ENCODE data around the gene TDRD1.
A peak's percentile ranks its signal among the peaks of the same experiment; 100 is the strongest.
"Not testable (repeated sequence)": the region's sequence is repeated elsewhere in the genome, so short reads cannot be mapped to it uniquely, and the experiment has no call there.

Gene TDRD1

GRCh38 chr10:114179148-114179547, at the start of gene TDRD1:
Gene TDRD1, plus strand, starts transcription at chr10:114179353. Its CDS starts 8,479 bp downstream, at chr10:114187832.
- DNase-seq = no peak

GRCh38 chr10:114131094-114131493, 48.1 kb upstream of the TDRD1 start:
- no peak for DNase-seq

DNA sequence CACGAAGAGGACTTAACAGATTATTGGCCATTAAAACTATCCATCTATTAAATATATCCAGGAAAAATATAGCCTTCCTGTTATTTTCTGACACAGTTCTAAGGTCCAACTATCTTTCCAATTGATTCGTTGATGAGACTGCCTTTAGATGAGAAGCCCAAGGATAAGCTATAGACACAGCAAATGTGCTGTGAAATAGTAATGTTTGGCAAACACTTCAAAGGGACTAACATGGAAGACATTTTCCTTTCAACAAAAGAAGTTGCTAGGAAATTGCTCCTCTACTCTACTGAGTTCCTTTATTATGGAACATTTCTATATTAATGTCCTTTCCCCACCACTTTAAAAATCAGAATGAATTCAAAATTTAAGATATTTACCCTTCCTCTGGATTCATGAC, 43.7 kb upstream of the TDRD1 start:
- no peak for DNase-seq

GRCh38 chr10:114138581-114138980, 40.6 kb upstream of the TDRD1 start:
- DNase-seq = no peak

DNA sequence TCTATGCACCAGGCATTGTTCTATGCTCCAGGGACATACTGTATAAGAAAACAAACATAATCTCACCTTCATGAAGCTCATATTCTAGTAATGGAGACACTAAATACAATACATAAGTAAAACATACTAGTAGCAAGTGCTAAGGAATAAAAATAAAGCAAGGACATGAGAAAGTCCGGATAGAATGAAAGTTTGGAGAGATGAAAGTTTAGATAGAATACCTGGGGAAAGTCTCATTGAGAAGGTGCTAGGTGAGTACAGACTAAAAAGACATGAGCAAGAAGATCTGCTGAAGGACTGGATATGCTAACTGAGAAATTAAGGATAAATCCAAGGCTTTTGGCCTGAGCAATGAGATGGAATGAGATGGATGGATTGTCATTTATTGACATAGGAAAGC, 39.1 kb upstream of the TDRD1 start:
- DNase-seq = no peak

GRCh38 chr10:114140827-114141226, 38.3 kb upstream of the TDRD1 start:
- not testable (repeated sequence) for DNase-seq

DNA sequence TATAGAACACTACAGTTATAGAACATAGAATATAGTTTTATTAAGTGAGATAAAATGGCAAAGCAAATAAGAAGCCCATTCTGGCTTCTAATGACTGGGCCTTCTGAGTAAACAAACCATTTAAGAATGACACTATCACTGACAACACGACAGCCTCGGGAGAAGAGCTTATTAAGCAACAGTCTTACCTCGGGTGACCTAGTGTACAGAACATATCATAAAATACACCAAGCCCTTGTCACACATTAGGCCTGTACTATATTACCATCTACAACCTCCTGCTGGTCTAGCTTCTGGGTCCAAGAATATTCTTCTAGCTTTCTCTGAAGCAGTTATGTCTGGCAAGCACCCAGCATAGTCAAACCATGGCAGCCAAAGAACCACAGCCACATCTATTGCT, 37.1 kb upstream of the TDRD1 start:
- DNase-seq = no peak

GRCh38 chr10:114143160-114143559, 36.0 kb upstream of the TDRD1 start:
- DNase-seq = no peak

- DNase-seq = not testable (repeated sequence)
These were observed 29.7 kb upstream of the TDRD1 start for GRCh38 chr10:114149476-114149875.

- DNase-seq = no peak
These were observed 27.7 kb upstream of the TDRD1 start for GRCh38 chr10:114151486-114151885.

GRCh38 chr10:114151892-114152291, 27.3 kb upstream of the TDRD1 start:
- DNase-seq = no peak

- no peak for DNase-seq
These were observed 21.2 kb upstream of the TDRD1 start for GRCh38 chr10:114157912-114158311.

GRCh38 chr10:114163062-114163461, 16.1 kb upstream of the TDRD1 start:
- DNase-seq = no peak

GRCh38 chr10:114166043-114166442, 13.1 kb upstream of the TDRD1 start:
- DNase-seq = no peak

DNA sequence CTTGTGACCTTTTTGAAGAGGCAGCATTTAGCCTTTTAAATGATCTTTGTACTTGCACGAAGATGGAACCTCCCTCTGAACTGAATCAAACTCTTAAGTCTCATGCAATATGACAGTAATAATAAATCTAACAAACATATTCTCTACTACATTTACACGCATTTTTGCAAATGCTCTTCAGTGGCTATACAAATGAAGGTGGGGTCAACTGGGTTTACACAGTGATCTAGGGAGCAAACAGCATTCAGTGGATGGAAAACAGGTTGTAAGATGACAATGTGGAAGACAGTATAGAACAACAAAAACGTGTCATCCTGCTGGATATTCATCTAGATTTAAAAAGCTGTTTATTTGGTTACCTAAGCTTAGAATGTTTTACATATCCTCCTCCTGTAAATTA, 12.7 kb upstream of the TDRD1 start:
- no peak for DNase-seq

DNA sequence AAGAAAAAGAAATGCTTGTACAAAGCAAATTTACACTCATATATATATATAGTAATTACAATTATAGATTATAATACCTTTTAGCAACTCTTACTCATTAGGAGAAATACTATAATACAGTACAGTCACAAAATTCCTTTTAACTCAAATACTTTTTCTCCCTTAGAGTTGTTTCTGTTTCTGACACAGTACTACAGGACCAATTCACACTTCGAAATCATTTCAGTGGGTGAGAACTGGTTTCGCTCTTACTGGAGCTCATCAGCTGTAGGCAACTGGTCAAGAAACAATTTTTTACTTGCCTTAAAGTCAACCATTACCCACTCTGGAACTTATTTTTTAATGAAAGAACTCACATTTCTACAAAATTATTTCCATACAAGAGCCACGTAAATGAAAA, 11.2 kb upstream of the TDRD1 start:
- DNase-seq = no peak

GRCh38 chr10:114168450-114169009, 10.6 kb upstream of the TDRD1 start:
- no peak for DNase-seq

DNA sequence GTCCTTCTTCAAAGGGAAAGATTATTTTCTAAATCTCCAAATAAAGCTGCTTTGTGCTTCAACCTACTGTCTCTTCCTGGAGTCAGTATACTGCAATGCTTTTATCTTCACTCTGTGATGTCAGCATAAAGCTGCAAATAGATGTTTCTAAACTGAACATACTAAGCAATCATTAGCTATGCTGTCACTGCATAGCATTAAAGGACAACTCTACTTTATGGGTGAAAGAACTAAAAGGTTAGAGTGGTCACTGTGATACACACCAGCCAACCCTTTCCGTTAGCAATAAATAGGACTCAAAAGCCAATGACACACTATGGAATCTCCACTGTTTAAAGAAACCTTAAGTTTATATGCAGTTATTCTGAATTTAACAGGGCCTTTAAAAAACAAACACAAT, 6.9 kb upstream of the TDRD1 start:
- DNase-seq = no peak

GRCh38 chr10:114172776-114173602, 6.2 kb upstream of the TDRD1 start:
- no peak for DNase-seq

GRCh38 chr10:114173603-114173920, 5.6 kb upstream of the TDRD1 start:
- no peak for DNase-seq

DNA sequence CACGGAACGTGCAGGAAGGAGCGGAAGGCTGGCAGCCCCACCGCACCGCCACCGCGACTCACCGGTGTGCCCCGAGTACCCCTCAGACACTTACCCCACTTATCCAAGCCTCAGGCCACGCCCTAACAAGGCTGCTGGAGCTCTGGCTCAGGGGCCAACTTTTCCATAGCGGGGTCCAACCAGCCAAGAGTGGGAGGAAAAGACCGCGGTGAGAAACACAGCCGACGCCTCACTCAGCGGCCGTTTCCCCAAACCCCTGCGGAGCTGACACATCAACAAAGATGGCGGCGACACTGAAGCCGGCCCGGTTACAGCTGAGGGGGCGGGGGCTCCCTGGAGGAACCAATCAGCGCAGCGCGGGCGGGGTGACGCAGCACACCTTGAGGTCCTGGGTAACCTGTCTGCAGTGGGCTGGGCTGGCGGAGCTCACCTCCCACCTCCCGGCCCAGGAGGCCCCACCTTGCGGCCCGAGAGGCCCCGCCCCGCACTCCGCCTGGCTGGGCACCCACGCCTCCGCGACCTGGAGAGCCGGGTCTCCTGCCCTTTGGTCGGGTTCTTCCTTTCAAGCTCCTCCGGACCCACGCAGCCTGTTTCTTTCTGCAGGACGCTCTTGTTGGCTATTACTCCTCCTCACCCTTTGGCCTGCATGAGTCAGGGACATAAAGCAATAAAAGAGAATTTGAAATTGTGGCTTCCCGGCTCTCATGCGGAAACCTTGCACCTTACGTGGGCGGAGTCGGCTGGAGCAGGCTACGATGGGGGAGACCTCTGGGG, 5.0 kb upstream of the TDRD1 start, which contains the start of gene CCDC186:
Gene CCDC186, minus strand, starts transcription at position 283 of the 774 bp plus-strand sequence. CDS start 10,935 bp downstream, outside the sequence.
- peak; percentile 99 for DNase-seq

DNA sequence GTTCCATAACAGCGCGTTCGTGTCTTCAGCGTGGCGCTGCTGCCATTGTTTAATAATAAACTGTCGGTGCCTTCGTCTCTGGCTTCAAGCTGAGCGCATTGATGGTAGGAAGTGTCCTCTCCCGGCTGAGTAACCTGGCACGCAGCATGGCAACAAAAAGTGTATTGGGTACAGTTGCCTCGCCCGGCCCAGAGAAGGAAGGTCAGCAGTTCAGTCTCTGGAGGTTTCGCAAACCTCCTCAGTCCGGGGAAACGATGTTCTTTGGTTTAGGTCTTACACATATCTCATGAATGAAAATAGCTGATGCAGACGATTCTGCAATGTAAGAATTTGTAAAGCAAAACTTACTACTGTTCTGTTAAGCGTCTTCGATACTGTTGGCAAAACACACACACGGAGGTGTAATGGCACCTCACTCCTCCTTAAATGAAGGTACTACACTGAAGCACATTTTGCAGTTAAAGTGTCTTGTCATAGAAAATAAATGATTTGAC, 4.4 kb upstream of the TDRD1 start:
- no peak for DNase-seq

GRCh38 chr10:114175667-114176066, 3.5 kb upstream of the TDRD1 start:
- no peak for DNase-seq

DNA sequence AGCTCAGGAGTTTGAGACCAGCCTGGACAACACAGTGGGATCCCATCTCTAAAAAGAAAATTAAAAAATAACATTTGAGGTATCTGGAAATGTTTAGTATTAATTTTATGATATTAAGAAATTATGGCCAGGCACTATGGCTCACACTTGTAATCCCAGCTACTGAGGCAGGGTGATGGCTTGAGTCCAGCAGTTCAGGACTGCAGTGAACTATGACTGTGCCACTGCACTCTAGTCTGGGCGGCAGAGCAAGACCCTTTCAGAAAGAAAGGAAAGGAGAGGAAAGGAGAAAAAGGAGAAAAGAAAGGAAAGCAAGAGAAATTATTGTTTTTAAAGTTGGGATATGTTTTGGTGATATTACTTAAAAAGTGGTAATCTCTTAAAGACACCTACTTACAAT, 2.6 kb upstream of the TDRD1 start:
- no peak for DNase-seq
